NCI-H510A (cell line): Measurements from ENCODE around the gene TMEM259.

Source experiments
- DNase-seq: peaks from one replicate; lab custom pipeline; 2025; lab: John Stamatoyannopoulos, UW

Gene TMEM259

GRCh38 chr19:1016647-1017114 is 4.2 kb downstream of the TMEM259 start:
- DNase-seq = no peak

- no peak for DNase-seq
Measured at GRCh38 chr19:1015782-1016646, 4.9 kb downstream of the TMEM259 start.

- no peak for DNase-seq
Measured at GRCh38 chr19:1015061-1015781, 5.7 kb downstream of the TMEM259 start.

- DNase-seq = no peak
Measured at GRCh38 chr19:1014161-1015060, 6.5 kb downstream of the TMEM259 start.

- DNase-seq = no peak
Measured at GRCh38 chr19:1013218-1013617, 7.7 kb downstream of the TMEM259 start.

GRCh38 chr19:1012334-1012733 is 8.6 kb downstream of the TMEM259 start:
- DNase-seq = no peak

- DNase-seq = no peak
Measured at GRCh38 chr19:1011831-1012333, 9.0 kb downstream of the TMEM259 start.

GRCh38 chr19:1010586-1011510 is 10.1 kb downstream of the TMEM259 start:
- no peak for DNase-seq

GRCh38 chr19:1009981-1010538 is 10.9 kb downstream of the TMEM259 start:
- no peak for DNase-seq

- no peak for DNase-seq
Measured at GRCh38 chr19:1009041-1009980, 11.6 kb downstream of the TMEM259 start.

- DNase-seq = no peak
Measured at GRCh38 chr19:1008268-1009040, 12.5 kb downstream of the TMEM259 start.

- no peak for DNase-seq
Measured at GRCh38 chr19:1007399-1008251, 13.3 kb downstream of the TMEM259 start.

GRCh38 chr19:1006711-1007398 is 14.1 kb downstream of the TMEM259 start:
- no peak for DNase-seq

GRCh38 chr19:1004803-1005664 is 15.9 kb downstream of the TMEM259 start:
- DNase-seq = no peak

GRCh38 chr19:1004204-1004802 is 16.6 kb downstream of the TMEM259 start:
- no peak for DNase-seq

GRCh38 chr19:1003283-1003682 is 17.6 kb downstream of the TMEM259 start:
- no peak for DNase-seq
